Activated CD4-positive, alpha-beta memory T cell treated with anti-CD3 and anti-CD28 coated beads for 36 hours (primary cell): Measurements from ENCODE around the gene TMEM72. TPM values are rescaled to one million over a fixed set of nuclear protein-coding genes. Genes with fewer than 3 reads are reported as not detected.

ENCODE experiments used
- CTCF ChIA-PET: fragments of 350-600 bp; sonication (Branson Sonifier 250); formaldehyde crosslinking; loops from one replicate; lab custom pipeline; 2021; ENCODE audit warnings: antibody characterized with exemption, inconsistent platforms; lab: Charles Lee
- POLR2A ChIA-PET: fragments of 350-600 bp; sonication (Branson Sonifier 250); formaldehyde crosslinking; loops from one replicate; lab custom pipeline; 2021; ENCODE audit warnings: antibody characterized with exemption; lab: Charles Lee
- DNase-seq: peaks from one replicate; pipeline ENCODE4 v3.0.0-alpha.2; 2020
- H3K27ac Mint-ChIP-seq: one replicate; pipeline ENCODE4 v1.8.0; 2021; ENCODE audit warnings: mixed read lengths
- H3K27me3 Mint-ChIP-seq: one replicate; pipeline ENCODE4 v1.8.0; 2021; ENCODE audit warnings: mixed read lengths
- H3K36me3 Mint-ChIP-seq: one replicate; pipeline ENCODE4 v1.8.0; 2021; ENCODE audit warnings: mixed read lengths
- H3K4me1 Mint-ChIP-seq: one replicate; pipeline ENCODE4 v1.8.0; 2021; ENCODE audit warnings: low read depth, mixed read lengths
- H3K4me3 Mint-ChIP-seq: one replicate; pipeline ENCODE4 v1.8.0; 2021; ENCODE audit warnings: mild to moderate bottlenecking, mixed read lengths
- H3K9me3 Mint-ChIP-seq: one replicate; pipeline ENCODE4 v1.8.0; 2021; ENCODE audit warnings: mixed read lengths
- intact Hi-C: fragments of 100-400 bp; cut with micrococcal nuclease; formaldehyde crosslinking; loops from one replicate; pipeline ENCODE4 v1.15.1; 2023
- total RNA-seq, 2 experiments: library from RNA; stranded (reverse); gene quantifications; one replicate each; pipeline ENCODE4 v1.2.3, GENCODE V29; 2021

The TMEM72 gene
- total RNA-seq, 2 experiments from 2014 or later: not detected

GRCh38 chr10:44944354-44944753 lies 33.2 kb downstream of the TMEM72 start:
- peaks cover 4% of the 10 kb centered on the region for H3K36me3 Mint-ChIP-seq
- POLR2A ChIA-PET: no interaction called here
- H3K4me3 Mint-ChIP-seq: no peak overlapping the region
- DNase-seq: no peak
- intact Hi-C loops: no loop called here
- CTCF ChIA-PET: interaction anchor here (0.7 to 1.9 kb wide), 3 partner anchors 11 to 15 kb away, joined by 3 to 7 read pairs (median 3); no protein-coding TSS in a partner anchor
- no peaks in the 10 kb centered on the region for H3K4me1 Mint-ChIP-seq
- no peak overlapping the region for H3K27ac Mint-ChIP-seq
- peaks cover 22% of the 10 kb centered on the region for H3K9me3 Mint-ChIP-seq
- H3K27me3 Mint-ChIP-seq: peaks cover 9% of the 10 kb centered on the region

- Mint-ChIP-seq H3K4me1 (no peaks in the 10 kb centered on the region), H3K27ac (no peak overlapping the region), H3K4me3 (no peak overlapping the region), H3K9me3 (peaks cover 19% of the 10 kb centered on the region), H3K36me3 (peaks cover 4% of the 10 kb centered on the region), H3K27me3 (peaks cover 9% of the 10 kb centered on the region)
- ChIA-PET CTCF (interaction anchor here (0.7 to 2.8 kb wide), 2 partner anchors 14 to 174 kb away, joined by 3 to 12 read pairs; no protein-coding TSS in a partner anchor), POLR2A (no interaction called here)
- intact Hi-C loops: no loop called here
- DNase-seq: no peak
These were observed 35.1 kb downstream of the TMEM72 start for GRCh38 chr10:44946205-44946604.

- H3K9me3 Mint-ChIP-seq: peaks cover 18% of the 10 kb centered on the region
- H3K27ac Mint-ChIP-seq: no peak overlapping the region
- intact Hi-C loops: no loop called here
- no peaks in the 10 kb centered on the region for H3K4me1 Mint-ChIP-seq
- DNase-seq: no peak
- POLR2A ChIA-PET: no interaction called here
- no peak overlapping the region for H3K4me3 Mint-ChIP-seq
- H3K36me3 Mint-ChIP-seq: peaks cover 4% of the 10 kb centered on the region
- H3K27me3 Mint-ChIP-seq: peaks cover 9% of the 10 kb centered on the region
- CTCF ChIA-PET: interaction anchor here (0.6 to 2.8 kb wide), 3 partner anchors 10 to 21 kb away, joined by 3 to 12 read pairs (median 3); no protein-coding TSS in a partner anchor
These were observed 36.4 kb downstream of the TMEM72 start for GRCh38 chr10:44947371-44948152.

GRCh38 chr10:44948642-44949041 lies 37.5 kb downstream of the TMEM72 start:
- H3K36me3 Mint-ChIP-seq: peaks cover 5% of the 10 kb centered on the region
- CTCF ChIA-PET: interaction anchor here (2.4 kb wide), 1 partner anchor 16 kb away, joined by 8 read pairs; no protein-coding TSS in a partner anchor
- peaks cover 12% of the 10 kb centered on the region for H3K9me3 Mint-ChIP-seq
- POLR2A ChIA-PET: no interaction called here
- no peak for DNase-seq
- H3K27ac Mint-ChIP-seq: no peak overlapping the region
- no peaks in the 10 kb centered on the region for H3K4me1 Mint-ChIP-seq
- peaks cover 4% of the 10 kb centered on the region for H3K27me3 Mint-ChIP-seq
- H3K4me3 Mint-ChIP-seq: no peak overlapping the region
- intact Hi-C loops: no loop called here

- no peak overlapping the region for H3K27ac Mint-ChIP-seq
- POLR2A ChIA-PET: no interaction called here
- H3K36me3 Mint-ChIP-seq: peaks cover 3% of the 10 kb centered on the region
- intact Hi-C loops: no loop called here
- no peak for DNase-seq
- H3K4me1 Mint-ChIP-seq: no peaks in the 10 kb centered on the region
- peaks cover 9% of the 10 kb centered on the region for H3K9me3 Mint-ChIP-seq
- no peak overlapping the region for H3K4me3 Mint-ChIP-seq
- CTCF ChIA-PET: interaction anchor here (2.4 kb wide), 1 partner anchor 16 kb away, joined by 8 read pairs; no protein-coding TSS in a partner anchor
- H3K27me3 Mint-ChIP-seq: peaks cover 4% of the 10 kb centered on the region
These were observed 38.1 kb downstream of the TMEM72 start for GRCh38 chr10:44949127-44949802.

GRCh38 chr10:44949915-44950314 lies 38.8 kb downstream of the TMEM72 start:
- Mint-ChIP-seq H3K9me3 (peaks cover 3% of the 10 kb centered on the region), H3K36me3 (peaks cover 3% of the 10 kb centered on the region), H3K4me3 (no peak overlapping the region), H3K27me3 (peaks cover 4% of the 10 kb centered on the region), H3K27ac (no peak overlapping the region), H3K4me1 (no peaks in the 10 kb centered on the region)
- intact Hi-C loops: no loop called here
- DNase-seq: no peak
- CTCF ChIA-PET: interaction anchor here (2.4 kb wide), 1 partner anchor 17 kb away, joined by 8 read pairs; no protein-coding TSS in a partner anchor
- POLR2A ChIA-PET: no interaction called here

GRCh38 chr10:44950326-44951225 lies 39.4 kb downstream of the TMEM72 start:
- H3K4me3 Mint-ChIP-seq: no peak overlapping the region
- CTCF ChIA-PET: interaction anchor here (2.4 kb wide), 1 partner anchor 18 kb away, joined by 8 read pairs; no protein-coding TSS in a partner anchor
- peaks cover 4% of the 10 kb centered on the region for H3K27me3 Mint-ChIP-seq
- H3K9me3 Mint-ChIP-seq: no peaks in the 10 kb centered on the region
- POLR2A ChIA-PET: interaction anchor here (0.5 kb wide), 1 partner anchor 1576 kb away, joined by 3 read pairs; no protein-coding TSS in a partner anchor
- DNase-seq: no peak
- no peaks in the 10 kb centered on the region for H3K4me1 Mint-ChIP-seq
- intact Hi-C loops: no loop called here
- peaks cover 3% of the 10 kb centered on the region for H3K36me3 Mint-ChIP-seq
- H3K27ac Mint-ChIP-seq: no peak overlapping the region

- Mint-ChIP-seq H3K27ac (no peak overlapping the region), H3K27me3 (no peaks in the 10 kb centered on the region), H3K36me3 (peaks cover 9% of the 10 kb centered on the region), H3K4me1 (no peaks in the 10 kb centered on the region), H3K9me3 (no peaks in the 10 kb centered on the region), H3K4me3 (no peak overlapping the region)
- CTCF ChIA-PET: no interaction called here
- no peak for DNase-seq
- intact Hi-C loops: no loop called here
- POLR2A ChIA-PET: no interaction called here
These were observed 40.6 kb downstream of the TMEM72 start for GRCh38 chr10:44951576-44952226.

GRCh38 chr10:44952779-44953231 lies 41.7 kb downstream of the TMEM72 start:
- ChIA-PET POLR2A (no interaction called here), CTCF (interaction anchor here (1.0 kb wide), 1 partner anchor 20 kb away, joined by 3 read pairs; no protein-coding TSS in a partner anchor)
- H3K27ac Mint-ChIP-seq: no peak overlapping the region
- H3K9me3 Mint-ChIP-seq: peaks cover 3% of the 10 kb centered on the region
- no peak for DNase-seq
- peaks cover 12% of the 10 kb centered on the region for H3K36me3 Mint-ChIP-seq
- peaks cover 2% of the 10 kb centered on the region for H3K4me1 Mint-ChIP-seq
- H3K4me3 Mint-ChIP-seq: no peak overlapping the region
- H3K27me3 Mint-ChIP-seq: no peaks in the 10 kb centered on the region
- intact Hi-C loops: no loop called here

- Mint-ChIP-seq H3K9me3 (peaks cover 3% of the 10 kb centered on the region), H3K4me1 (peaks cover 12% of the 10 kb centered on the region), H3K36me3 (peaks cover 12% of the 10 kb centered on the region), H3K27ac (no peak overlapping the region), H3K27me3 (no peaks in the 10 kb centered on the region), H3K4me3 (no peak overlapping the region)
- intact Hi-C loops: no loop called here
- CTCF ChIA-PET: interaction anchor here (0.8 to 1.0 kb wide), 2 partner anchors 21 to 53 kb away, joined by 3 read pairs; no protein-coding TSS in a partner anchor
- DNase-seq: no peak
- POLR2A ChIA-PET: no interaction called here
These were observed 42.9 kb downstream of the TMEM72 start for GRCh38 chr10:44954042-44954441.

- ChIA-PET CTCF (no interaction called here), POLR2A (no interaction called here)
- peaks cover 12% of the 10 kb centered on the region for H3K4me1 Mint-ChIP-seq
- peaks cover 3% of the 10 kb centered on the region for H3K9me3 Mint-ChIP-seq
- no peak overlapping the region for H3K27ac Mint-ChIP-seq
- H3K36me3 Mint-ChIP-seq: peaks cover 12% of the 10 kb centered on the region
- DNase-seq: no peak
- intact Hi-C loops: no loop called here
- H3K27me3 Mint-ChIP-seq: no peaks in the 10 kb centered on the region
- no peak overlapping the region for H3K4me3 Mint-ChIP-seq
These were observed 43.8 kb downstream of the TMEM72 start for GRCh38 chr10:44954962-44955361.
